ENCODE results near the gene MARK3.

Gene MARK3

DNA sequence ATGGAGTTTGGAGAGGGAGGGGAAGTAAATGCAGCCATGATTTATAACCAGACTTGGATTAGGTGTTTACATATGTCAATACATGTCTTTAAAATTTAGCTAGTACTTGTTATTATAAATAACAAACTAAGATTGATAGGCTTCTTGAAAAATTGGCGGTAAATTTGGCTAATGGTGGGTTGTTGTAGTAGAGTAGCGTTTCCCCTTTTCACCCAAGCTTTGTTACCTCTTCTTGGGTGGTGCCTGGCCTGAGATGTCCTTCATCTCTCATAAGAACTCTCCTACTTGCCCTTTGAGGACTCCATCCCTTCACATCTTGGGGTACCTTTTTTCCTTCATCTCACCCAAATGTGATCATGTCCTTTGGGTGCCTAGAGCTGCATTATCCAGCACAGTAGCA lies 11.2 kb downstream of the MARK3 start:
- FAIRE-seq = no peak

DNA sequence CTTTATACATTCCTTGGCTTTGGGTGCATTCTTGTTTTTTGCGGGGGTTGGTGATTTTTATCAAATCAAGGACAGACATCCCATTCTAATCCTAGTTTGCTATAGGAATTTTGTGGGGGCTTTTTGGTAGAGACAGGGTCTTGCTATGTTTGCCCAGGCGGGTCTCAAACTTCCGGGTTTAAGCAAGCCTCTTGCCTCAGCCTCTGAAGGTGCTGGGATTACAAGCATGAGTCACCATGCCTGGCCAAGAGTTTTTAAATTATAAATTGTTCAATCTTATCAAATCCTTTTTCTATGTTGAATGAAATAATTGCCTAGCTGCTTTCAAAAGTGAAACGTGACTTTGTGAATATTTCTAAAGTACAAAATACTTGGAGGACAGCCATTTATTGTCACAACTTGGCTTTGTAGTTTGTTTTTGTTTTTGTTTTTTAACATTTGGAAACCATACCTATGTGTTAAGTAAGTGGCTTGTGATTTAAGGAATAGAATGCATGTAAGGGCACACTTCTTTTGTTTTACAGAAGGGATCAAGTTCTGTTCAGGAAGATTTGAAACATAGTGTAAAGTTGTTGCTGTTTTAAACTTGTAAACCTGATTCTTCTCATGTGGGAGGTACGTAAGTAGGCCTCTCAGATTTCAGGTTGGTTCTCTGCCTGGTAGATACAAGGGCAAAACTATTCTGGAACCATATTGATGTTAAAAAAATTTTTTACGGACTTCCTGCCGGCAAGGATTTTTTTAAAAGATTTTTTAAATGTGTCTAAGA lies 13.4 kb downstream of the MARK3 start:
- FAIRE-seq = no peak

DNA sequence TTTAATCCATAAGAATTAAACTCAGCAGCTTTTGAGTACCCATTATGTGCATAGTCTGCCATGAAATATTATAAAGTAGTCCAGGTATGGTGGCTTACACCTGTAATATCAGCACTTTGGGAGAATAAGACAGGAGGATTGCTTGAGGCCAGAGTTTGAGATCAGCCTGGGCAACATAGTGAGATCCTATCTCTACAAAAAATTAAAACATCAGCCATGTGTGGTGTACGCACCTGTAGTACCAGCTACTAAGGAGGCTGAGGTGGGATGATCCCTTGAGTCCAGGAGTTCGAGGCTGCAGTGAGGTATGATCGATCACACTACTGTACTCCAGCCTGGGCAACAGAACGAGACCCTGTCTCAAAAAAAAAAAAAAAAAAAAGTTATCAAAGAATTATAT lies 15.3 kb downstream of the MARK3 start:
- FAIRE-seq = no peak

DNA sequence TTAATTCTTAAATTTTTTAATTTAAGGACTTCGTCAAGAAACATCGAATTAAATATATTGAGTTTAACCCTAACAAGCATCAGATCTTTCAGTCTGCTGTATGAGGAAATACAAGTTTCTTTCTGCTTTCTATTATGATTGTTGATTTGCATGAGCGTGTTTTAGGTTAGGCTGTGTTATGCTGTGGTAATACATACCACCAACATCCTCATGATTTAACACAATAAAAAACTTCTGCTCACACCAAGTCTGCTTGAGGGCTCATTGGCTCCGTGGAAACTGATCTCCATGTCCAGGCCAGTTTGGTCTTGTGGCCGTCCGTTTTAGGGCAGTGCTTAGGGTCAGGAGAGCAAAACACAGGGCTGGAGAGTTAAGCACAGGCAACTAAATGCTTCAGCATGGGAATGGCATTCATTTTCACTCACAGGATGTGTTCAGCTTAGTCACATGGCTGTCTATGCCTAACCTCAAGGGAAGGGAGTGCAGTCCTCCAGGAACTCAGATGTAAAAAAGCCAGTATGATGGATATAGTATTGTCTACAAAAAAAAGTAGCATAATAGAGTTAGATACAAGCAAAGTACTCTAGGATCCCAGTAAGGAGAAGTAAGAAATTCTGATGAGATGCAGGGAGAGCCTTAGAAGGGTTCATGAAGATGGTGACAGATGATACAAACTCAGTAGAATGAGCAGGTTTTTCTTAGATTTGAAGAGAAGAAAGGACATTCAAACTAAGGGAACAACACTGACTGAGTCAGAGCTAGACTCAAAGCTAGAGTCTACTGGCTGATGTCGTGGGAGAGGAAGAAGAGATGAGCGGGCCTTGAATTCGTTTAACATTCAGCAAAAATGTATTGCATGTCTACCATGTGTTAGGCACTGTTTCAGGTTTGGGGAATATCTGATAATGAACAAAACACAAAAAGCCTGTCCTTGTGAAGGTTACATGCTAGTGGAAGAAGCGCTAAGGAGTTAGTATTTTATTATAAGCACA lies 16.3 kb downstream of the MARK3 start:
- no peak for FAIRE-seq

DNA sequence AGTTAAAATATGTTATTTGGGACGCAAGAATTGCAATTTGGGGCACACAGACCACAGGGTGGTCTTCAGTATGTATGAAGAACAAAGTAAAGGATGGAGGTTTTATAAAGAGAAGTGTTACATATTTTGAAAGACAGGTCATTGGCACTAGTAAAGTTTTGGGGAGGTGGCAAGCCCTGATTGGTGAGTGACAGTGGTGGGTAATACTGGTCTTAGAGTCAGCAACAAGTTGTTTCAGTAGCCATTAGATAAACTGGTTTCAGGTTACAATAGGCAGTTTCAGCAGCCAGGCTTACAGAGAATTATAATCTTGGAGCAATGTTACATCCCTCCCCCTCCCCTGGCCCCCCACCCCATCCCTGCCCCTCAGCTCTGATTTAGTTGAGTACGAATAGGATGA lies 17.5 kb downstream of the MARK3 start:
- no peak for FAIRE-seq

DNA sequence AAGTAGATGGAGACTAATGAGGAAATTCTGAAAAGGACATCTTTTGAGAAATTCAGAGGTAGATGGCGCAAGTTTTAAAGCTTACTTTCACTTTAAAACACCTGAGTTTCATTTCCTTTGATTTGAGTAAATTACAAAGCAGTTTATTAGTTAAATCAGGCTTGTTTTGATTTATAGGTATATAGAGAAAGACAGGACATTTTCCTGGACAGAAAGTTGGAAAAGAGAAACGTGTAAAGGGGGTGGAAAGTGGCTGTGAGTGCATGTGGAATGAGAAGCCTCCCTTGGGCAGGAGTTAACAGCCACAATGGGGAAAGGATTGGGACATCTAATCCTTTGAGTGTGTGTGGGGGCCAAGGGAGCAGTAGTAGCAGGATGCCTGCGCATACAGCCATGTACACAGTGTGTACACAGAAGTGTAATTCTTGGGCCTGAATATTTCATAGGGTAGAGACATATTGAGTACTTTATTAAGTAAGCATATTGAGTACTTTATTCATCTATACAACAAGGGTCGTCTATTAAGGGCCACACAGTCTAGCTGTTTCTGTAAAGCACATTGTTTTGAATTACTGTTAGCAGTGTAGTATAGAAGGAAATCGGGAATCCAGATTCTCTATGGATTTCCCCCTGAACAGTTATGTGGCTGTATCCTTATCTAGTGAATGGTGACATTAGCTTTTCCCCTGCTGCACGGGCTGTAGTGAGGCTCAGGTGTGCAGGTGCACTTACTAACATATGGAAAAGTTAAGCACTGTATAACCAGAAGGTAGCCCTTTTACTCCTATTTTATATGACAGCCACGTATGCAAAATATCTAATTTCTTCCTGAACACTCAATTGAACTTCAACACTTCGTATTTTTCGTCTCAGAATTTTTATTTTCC lies 19.1 kb downstream of the MARK3 start:
- no peak for FAIRE-seq

DNA sequence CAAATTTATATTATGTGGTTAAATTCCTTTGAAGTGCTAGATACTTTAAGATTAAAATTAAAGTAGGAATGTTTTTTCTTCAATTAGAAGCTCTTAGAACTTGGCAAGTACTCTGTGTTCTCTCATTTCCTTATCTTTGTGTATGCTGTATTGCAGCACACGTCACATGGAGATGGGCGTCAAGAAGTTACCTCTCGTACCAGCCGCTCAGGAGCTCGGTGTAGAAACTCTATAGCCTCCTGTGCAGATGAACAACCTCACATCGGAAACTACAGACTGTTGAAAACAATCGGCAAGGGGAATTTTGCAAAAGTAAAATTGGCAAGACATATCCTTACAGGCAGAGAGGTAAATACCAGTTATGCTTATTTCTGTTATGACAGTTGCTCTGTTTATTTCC lies 19.7 kb downstream of the MARK3 start:
- FAIRE-seq = no peak

DNA sequence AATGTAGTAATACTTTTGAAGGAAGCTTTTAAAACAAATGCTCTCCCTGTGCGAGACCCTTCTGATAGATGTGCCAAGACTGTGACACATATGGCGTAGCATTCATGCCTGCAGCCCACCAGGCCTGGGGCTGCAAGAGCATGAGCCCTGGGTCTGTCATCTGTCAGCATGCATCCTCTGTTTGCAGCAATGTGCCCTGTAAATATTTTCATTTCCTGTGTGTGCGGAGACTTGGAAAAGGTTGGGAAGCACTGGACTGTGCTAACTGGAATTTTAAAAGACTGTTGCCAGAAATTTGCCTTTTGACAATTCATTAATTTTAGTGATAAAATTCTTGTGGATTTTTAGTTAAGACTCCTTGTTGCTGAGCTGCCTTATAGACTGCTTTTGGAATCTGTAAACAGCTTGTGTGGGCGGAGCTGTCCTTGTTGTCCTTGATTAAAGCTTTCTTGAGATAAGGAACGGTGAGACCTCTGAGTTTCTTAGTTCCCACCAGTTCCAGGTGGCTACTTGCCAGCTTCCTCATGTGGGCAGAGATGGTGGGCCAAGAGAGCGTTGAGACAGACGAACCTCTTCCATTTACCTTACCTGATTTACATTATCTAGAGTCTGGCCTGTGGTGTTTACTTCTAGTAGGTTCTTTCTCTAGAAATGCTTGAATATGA lies 23.4 kb downstream of the MARK3 start:
- FAIRE-seq = no peak

DNA sequence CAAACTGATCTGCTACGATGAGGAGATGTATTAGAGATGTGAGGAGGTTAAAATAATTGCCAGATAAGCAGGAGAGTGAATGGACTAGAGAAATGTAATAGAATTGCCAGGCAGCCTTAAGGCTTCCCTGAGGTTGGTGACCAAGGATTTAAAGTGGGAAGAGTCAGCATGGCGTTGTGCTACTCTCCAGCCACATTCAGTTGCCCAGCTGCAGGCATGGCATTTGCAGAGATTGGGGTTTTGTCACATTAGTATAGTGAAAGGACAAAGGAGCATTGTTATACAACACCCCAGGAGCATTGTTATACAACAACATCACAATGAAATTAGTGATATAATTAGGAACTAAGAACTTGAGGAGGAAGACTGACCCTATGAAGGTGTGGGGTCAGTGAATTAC lies 31.7 kb downstream of the MARK3 start:
- no peak for FAIRE-seq

DNA sequence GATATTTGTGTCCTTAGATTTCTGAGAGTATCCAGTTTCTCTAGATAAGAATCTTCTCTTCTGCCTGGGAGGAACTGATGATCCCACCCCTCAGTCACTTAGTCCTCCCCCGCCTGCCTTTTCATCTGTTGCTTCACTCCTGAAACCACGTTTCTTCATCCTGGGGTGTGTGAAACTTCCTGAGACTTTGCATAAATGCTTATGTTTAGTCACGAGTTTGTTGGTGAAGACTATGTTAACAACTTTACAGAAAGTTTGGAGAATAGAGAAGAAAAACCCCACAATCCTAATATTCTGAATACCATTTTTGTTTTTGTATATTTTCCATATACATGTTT lies 33.2 kb downstream of the MARK3 start:
- no peak for FAIRE-seq

DNA sequence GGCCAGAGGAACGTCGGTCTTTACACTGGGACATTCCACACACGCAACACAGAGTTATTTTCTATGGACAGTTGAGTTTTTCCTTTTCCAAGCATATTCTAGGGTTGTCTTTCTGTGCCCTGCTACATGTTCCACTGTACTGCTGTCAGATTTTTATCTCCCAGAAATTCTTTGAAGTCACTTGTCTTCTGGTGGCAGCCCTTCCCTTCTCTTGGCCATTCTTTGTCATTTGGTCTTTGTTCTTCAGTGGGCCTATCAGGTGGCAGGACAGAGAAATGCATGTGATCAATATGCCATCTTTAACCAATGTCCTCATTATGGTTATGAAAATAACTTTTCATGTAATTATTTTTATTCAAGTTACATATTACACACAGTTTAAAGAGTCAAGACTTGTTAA lies 36.3 kb downstream of the MARK3 start:
- FAIRE-seq = no peak

DNA sequence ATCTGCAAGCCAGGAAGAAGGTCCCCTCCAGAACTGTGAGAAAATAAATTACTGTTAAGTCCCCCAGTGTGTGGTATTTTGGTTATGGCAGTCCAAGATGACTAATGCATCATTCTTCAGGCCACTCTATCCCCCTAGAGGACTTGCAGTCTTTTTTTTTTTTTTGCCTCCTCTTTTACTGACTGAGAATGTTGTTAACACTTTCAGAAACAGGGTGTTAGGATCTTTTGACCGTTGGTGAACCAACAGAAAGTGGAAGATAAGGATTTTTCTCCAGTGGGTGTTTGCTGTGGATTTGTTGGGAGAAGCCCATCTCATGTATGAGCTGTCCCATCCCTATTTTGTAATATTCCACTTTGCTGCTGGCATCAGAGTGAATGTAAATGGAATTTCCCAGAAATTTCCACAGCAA lies 37.8 kb downstream of the MARK3 start:
- no peak for FAIRE-seq

DNA sequence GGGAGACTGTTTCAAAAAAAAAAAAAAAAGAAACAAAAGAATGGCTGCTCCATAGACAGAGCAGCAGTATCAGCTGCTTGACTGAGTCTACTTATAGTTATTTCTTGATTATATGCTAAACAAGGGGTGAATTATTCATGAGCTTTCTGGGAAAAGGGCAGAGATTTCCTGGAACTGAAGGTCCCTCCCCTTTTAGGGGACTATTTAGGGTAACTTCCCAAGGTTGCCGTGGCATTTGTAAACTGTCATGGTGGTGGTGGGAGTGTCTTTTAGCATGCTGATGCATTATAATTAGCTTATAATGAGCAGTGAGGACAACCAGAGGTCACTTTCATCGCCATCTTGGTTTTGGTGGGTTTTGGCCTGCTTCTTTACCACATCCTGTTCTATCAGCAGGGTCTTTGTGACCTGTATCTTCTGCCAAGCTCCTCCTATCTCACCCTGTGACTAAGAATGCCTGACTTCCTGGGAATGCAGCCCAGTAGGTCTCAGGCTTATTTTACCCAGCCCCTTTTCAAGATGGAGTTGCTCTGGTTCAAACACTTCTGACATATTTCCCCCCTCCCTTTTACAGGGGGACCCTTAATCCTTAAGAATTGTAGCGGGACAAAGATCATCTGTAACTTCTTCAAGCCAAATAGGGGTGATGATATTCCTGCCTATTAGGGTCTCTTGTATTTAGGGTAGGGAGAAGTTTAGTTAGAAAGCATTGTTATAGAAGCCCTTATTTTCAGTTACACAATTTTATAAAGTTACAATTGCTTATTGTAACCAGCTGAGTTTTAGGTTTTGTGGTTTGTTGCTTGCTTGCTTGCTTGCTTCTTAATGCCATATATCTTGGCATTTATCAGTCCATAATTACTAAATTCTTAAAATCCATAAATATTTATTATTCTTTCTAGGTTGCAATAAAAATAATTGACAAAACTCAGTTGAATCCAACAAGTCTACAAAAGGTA lies 42.5 kb downstream of the MARK3 start:
- no peak for FAIRE-seq

DNA sequence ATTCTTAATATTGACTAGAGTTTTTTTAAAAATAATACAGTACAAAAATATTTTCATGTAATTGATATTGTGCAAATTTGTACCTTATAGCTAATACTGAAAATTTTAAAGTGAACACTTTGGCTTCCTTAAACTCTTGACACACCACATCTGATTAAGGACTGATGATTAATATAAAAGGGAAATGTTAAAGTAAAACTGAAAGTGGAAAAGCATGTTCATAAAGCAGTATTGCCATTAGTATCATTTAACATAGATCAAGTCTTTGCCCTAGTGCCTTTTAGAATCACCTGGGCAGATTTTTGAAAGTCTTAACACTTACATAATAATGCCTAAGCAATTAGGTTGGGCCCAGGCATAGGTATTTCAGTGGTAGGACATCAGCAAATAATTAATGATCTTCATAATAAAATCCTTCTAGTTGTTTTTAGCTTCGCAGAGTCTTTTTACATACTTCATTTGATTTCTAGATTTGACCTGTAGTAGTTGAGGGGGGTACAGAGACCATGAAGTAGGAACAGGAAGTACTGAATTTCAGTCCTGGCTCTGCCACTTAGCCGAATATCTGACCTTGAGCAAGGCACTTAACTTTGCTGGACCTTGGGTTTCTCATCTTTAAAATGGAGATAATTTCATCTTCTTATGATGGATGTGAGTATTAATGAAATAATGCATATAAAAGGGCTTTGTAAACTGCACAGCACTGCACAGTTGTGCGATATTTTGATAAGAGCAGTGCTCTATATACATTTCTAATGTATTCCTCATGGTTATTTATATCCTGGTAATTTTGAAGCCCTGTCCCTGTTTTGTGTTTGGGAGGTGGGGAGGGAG lies 43.7 kb downstream of the MARK3 start:
- no peak for FAIRE-seq

DNA sequence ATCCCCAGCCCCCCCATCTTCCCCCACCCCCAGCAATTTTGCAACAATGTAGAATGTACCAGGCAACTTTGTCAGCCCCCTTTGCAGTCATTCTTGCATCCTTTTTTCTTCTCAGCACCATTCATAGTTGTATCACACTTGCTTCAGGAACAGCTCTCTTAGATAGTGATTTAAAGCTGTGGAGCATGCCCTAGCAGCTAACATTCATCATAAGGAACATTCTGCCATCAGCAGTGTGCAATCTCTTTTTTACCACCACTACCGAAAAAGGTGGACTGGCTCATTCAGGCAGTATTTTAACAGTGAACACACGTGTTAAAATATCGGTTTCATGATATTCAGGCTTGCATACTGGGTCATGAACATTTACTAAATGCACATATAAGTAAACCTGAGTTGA lies 45.1 kb downstream of the MARK3 start:
- no peak for FAIRE-seq

DNA sequence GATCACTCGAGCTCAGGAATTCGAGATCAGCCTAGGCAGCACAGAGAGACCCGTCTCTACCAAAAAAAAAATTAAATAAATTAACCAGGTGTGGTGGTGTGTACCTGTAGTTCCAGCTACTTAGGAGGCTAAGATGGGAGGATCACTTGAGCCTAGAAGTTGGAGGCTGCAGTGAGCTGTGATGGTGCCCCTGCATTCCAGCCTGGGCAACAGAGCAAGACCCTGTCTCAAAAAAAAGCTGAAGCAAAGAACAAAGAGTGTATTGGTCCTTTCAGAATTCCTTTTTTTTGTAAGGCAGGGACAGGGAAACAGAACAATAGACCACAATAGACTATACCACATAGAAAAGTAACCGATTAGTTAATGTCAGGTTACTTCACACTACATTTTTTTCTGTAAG lies 47.4 kb downstream of the MARK3 start:
- no peak for FAIRE-seq

DNA sequence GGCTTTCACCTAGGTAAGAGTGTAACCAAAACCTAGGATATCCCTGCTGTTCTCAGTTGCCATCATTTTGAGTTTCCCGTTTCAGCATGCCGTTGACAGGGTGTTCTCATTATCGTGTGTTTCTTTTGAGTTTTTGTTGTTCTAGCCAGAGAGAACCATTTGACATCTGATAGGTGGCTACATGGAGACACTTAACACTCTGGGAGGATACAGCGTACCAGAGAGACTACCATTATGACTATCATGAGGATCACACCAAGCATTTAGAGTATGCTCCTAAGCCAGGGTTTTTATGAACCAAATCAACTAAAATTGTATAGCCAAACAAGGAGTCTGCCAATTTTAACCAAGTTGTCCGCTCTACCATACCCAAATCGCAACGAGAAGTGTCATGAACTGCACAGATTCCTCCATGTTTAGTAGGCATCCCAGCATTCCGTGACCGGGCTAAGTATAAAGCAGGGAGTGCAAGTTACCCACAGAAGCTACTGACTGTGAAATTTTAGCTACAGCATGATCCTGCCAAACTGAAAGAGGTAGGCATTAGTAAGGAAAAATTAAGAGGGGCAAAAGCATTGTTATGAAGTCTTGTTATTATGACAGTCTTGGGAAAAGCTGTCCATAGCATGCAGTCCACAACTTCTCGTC lies 48.8 kb downstream of the MARK3 start:
- no peak for FAIRE-seq

DNA sequence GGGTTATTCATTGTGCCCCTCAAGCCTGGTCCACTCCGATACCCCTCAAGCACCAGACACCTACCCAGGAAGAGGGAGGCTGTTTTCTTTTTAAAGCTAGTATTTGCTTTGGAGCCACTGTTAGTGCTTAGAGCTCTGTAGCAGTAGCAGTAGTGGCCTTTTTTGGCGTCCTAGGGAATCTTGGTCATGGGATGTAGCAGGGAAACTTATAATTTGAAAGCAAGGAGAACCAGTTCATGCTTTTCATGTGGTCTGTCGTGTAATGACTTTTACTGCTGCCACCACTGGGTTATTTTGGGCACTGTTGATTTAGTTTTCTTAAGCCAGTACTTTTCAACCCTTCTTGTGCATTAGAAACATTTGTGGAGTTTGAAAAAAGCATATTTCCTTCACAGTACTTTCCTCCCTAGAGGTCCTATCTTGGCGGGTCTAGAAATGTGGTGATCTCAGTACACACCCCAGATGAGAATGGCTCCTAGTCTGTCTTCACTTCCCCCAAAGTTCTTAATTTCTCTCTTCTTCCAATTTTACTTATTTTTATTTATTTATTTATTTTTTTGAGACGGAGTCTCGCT lies 49.7 kb downstream of the MARK3 start:
- no peak for FAIRE-seq

DNA sequence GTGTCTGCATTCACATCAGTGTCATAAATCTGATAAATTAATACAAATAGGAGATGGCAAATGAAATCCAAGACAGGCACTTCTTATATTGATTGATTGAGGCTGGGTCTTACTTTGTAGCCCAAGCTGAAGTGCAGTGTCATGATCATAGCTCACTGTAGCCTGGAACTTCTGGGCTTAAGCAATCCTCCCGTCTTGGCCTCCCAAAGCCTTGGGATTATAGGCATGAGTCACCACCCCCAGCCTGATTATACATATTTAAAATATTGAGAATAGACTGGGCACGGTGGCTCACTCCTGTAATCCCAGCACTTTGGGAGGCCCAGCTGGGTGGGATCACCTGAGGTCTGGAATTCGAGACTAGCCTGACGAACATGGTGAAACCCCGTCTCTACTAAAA lies 51.3 kb downstream of the MARK3 start:
- no peak for FAIRE-seq

Measured in colon (tissue), 2 donors.